AG04449 (cell line): Measurements from ENCODE around the gene OR8G1.
"Not testable (repeated sequence)": the region's sequence is repeated elsewhere in the genome, so short reads cannot be mapped to it uniquely, and the experiment has no call there.

ENCODE experiments used
- CTCF ChIA-PET: fragments of 350-600 bp; formaldehyde crosslinking; extraction: SDS; loops from one replicate; lab custom pipeline; 2021; ENCODE audit warnings: antibody characterized with exemption; lab: Yijun Ruan, JAX
- POLR2A ChIA-PET: fragments of 400-600, 350-600 bp; formaldehyde crosslinking; extraction: SDS; loops from one replicate; lab custom pipeline; 2020; ENCODE audit warnings: antibody characterized with exemption, inconsistent platforms; lab: Yijun Ruan, JAX
- DNase-seq: peaks from one replicate; pipeline ENCODE4 v3.0.0-alpha.2; 2010; ENCODE audit warnings: low read depth, low spot score
- H3K4me3 ChIP-seq: 2 replicates; pipeline ENCODE4 v1.5.1; 2011; ENCODE audit warnings: low read depth, mild to moderate bottlenecking, control low read depth, low read length
- TF ChIP-seq, protein P1 (sequence below): IDR thresholded peaks from one replicate; pipeline ENCODE4 v1.5.1; 2011; ENCODE audit warnings: mild to moderate bottlenecking, moderate library complexity, low read length, control low read depth, inconsistent platforms; ENCODE audit not compliant: insufficient read depth; ENCODE audit errors: missing control alignments

OR8G1 gene

DNA sequence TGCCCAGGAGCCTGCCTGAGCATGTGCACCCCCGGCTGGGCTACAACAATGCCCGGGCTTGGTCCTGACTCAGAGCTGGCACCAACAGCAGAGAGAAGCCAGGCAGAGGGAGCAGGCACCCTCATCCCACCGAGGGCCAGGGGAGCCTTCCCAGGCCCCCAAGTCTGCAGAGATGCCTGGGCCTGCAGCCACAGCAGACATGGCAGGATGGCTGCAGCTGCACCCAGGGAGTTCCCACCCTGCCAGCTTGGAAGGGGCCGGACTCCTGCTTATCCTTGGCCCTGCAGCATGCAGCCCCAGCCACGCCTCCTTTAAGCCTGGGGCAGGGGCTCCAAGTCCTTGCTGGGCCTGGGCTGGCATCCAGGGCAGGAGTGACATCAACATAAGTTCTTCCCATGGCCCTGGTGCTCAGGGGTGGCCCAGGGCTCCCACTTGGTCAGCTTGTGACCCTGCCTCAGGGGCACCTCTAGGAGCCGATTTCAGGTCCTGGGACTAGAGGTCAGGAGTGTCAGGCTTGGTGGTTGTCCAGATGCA, 31.0 kb upstream of the OR8G1 start:
- no peak for DNase-seq
- TF ChIP-seq, protein P1, sequence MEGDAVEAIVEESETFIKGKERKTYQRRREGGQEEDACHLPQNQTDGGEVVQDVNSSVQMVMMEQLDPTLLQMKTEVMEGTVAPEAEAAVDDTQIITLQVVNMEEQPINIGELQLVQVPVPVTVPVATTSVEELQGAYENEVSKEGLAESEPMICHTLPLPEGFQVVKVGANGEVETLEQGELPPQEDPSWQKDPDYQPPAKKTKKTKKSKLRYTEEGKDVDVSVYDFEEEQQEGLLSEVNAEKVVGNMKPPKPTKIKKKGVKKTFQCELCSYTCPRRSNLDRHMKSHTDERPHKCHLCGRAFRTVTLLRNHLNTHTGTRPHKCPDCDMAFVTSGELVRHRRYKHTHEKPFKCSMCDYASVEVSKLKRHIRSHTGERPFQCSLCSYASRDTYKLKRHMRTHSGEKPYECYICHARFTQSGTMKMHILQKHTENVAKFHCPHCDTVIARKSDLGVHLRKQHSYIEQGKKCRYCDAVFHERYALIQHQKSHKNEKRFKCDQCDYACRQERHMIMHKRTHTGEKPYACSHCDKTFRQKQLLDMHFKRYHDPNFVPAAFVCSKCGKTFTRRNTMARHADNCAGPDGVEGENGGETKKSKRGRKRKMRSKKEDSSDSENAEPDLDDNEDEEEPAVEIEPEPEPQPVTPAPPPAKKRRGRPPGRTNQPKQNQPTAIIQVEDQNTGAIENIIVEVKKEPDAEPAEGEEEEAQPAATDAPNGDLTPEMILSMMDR, result no peak
- POLR2A ChIA-PET, result no interaction called here
- CTCF ChIA-PET, result interaction anchor here (1.2 kb wide), 1 partner anchor 15 kb away, joined by 3 read pairs; no protein-coding TSS in a partner anchor
- H3K4me3 ChIP-seq, result no peak overlapping the region

DNA sequence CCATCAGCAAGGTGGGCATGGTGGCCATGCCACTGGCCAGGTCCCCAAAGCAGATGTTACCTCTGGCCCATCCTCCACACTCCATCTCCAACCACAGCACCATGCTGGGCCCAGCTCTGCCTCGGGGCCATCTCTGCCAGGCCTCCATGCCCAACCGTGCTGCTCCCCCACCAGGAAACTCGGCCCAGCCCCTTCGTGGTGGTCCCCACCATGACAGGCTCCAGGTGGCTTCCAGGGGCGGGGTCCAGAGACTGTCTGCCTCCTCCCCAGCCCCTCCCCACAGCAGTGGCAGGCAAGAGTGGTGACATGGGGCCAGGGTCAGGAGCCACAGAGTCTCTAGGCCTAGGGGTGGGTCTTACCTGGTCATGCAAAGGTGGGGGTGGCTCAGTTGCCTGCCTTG, 30.5 kb upstream of the OR8G1 start:
- ChIA-PET CTCF (no interaction called here), POLR2A (no interaction called here)
- DNase-seq, result no peak
- H3K4me3 ChIP-seq, result no peak overlapping the region
- TF ChIP-seq, protein P1, result no peak

DNA sequence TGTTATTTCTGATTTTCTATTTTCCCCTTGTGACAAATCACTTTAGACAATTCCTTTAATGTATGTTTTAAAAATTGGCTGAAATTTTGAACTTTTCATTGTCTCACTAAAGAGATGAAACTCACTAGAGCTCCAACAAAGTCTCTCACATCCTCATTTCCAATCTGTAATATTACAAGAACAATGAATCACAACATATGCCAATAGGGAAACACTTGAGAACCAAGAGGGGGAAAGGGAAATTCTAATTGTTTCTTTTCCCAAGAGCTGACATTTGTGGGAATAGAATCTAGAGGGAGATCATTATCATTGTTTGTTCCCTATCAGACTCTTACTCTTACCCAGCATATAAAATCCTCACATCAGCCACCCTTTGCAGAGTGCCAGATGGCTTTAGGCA, 29.6 kb upstream of the OR8G1 start:
- POLR2A ChIA-PET, result no interaction called here
- TF ChIP-seq, protein P1, result no peak
- H3K4me3 ChIP-seq, result no peak overlapping the region
- CTCF ChIA-PET, result interaction anchor here (0.7 kb wide), 1 partner anchor 140 kb away, joined by 3 read pairs; no protein-coding TSS in a partner anchor
- no peak for DNase-seq

DNA sequence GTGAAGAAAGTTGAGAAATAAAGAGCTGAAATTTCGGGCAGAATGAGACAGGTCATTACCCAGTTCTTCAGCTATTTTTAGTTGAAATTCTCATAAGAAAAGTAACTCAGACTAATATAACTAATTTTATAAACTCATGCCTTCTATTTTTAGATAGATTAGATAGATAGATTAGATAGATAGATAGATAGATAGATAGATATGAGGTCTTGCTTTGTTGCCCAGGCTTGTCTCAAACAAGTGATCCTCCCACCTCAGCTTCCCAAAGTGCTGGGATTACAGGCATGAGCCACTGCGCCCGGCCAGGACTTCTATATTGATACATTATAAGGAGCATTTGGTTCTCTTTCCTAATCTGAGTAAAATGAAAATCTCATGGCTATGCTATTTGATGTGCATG, 26.9 kb upstream of the OR8G1 start:
- POLR2A ChIA-PET, result no interaction called here
- DNase-seq, result no peak
- TF ChIP-seq, protein P1, result no peak
- no peak overlapping the region for H3K4me3 ChIP-seq
- CTCF ChIA-PET, result no interaction called here

DNA sequence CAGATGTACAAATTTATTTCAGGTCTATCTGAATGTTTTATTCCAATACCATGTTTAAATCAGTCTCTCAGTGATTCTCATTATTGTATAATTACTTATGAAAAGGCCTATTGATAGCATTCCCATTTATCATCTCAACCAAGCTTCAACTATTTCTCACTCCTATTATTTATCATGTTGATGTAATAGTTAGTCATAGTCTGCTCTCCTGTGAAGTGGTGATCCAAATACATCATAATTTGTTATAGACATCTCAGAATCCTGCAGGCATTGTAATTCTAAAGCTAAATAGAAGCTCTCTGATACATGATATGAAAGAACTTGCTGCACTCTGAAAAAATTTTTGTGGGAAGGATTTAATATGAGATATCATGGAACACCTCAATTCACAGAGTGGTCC, 21.8 kb upstream of the OR8G1 start:
- ChIA-PET CTCF (no interaction called here), POLR2A (no interaction called here)
- no peak for DNase-seq
- TF ChIP-seq, protein P1, result no peak
- no peak overlapping the region for H3K4me3 ChIP-seq

DNA sequence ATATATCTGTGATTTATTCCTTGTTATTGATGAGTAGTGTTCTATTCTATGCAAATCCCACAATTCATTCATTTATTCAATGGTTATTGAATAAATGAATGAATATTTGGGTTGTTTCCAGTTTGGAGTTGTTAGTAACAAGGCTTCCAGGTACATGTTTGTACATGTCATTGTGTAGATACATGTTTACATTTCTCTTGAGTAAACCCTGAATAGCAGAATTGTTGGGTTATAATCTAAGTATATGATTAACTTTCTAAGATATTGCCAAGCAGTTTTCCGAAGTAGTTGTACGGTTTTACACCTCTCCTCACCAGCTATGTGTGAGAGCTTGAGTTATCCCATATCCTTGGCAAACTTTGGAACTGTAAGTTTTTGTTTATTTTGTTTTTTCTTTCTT, 18.5 kb upstream of the OR8G1 start:
- TF ChIP-seq, protein P1, result no peak
- ChIA-PET POLR2A (no interaction called here), CTCF (no interaction called here)
- DNase-seq, result no peak
- no peak overlapping the region for H3K4me3 ChIP-seq

DNA sequence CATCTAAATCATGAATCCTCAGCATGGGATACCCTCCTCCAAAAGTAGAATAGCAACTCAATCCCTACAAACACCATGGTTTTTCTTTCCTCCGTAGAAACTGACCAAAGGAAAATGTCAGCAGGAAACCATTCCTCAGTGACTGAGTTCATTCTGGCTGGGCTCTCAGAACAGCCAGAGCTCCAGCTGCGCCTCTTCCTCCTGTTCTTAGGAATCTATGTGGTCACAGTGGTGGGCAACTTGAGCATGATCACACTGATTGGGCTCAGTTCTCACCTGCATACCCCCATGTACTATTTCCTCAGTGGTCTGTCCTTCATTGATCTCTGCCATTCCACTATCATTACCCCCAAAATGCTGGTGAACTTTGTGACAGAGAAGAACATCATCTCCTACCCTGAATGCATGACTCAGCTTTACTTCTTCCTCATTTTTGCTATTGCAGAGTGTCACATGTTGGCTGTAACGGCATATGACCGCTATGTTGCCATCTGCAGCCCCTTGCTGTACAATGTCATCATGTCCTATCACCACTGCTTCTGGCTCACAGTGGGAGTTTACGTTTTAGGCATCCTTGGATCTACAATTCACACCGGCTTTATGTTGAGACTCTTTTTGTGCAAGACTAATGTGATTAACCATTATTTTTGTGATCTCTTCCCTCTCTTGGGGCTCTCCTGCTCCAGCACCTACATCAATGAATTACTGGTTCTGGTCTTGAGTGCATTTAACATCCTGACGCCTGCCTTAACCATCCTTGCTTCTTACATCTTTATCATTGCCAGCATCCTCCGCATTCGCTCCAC, 16.1 kb upstream of the OR8G1 start:
- H3K4me3 ChIP-seq, DNase-seq, CTCF ChIA-PET, POLR2A ChIA-PET: not testable (repeated sequence)
